Astrocyte (in vitro differentiated cells and primary cell): Measurements from ENCODE around the gene TMEM87A.
"Not testable (repeated sequence)": the region's sequence is repeated elsewhere in the genome, so short reads cannot be mapped to it uniquely, and the experiment has no call there.

Experiments
- EZH2 ChIP-seq: IDR thresholded peaks from 2 replicates; pipeline ENCODE4 v1.6.1; 2012; ENCODE audit warnings: mild to moderate bottlenecking, low read length, inconsistent platforms; ENCODE audit not compliant: insufficient read depth
- TF ChIP-seq, protein P1 (sequence below): IDR thresholded peaks from 2 replicates; pipeline ENCODE4 v1.5.1; 2011; ENCODE audit warnings: low read depth, mild to moderate bottlenecking, inconsistent platforms, low read length, moderate library complexity; ENCODE audit not compliant: insufficient read depth

DNA sequence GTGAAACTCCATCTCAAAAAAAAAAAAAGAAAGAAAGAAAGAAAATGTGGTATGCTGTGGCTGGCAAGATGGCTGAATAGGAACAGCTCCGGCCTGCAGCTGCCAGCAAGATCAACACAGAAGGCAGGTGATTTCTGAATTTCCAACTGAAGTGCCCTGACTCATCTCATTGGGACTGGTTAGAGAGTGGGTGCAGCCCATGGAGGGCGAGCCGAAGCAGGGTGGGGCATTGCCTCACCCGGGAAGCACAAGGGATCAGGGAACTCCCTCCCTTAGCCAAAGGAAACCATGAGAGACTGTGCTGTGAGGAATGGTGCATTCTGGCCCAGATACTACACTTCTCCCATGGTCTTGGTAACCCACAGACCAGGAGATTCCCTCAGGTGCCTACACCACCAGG is 27.8 kb upstream of the TMEM87A start:
- TF ChIP-seq, protein P1, sequence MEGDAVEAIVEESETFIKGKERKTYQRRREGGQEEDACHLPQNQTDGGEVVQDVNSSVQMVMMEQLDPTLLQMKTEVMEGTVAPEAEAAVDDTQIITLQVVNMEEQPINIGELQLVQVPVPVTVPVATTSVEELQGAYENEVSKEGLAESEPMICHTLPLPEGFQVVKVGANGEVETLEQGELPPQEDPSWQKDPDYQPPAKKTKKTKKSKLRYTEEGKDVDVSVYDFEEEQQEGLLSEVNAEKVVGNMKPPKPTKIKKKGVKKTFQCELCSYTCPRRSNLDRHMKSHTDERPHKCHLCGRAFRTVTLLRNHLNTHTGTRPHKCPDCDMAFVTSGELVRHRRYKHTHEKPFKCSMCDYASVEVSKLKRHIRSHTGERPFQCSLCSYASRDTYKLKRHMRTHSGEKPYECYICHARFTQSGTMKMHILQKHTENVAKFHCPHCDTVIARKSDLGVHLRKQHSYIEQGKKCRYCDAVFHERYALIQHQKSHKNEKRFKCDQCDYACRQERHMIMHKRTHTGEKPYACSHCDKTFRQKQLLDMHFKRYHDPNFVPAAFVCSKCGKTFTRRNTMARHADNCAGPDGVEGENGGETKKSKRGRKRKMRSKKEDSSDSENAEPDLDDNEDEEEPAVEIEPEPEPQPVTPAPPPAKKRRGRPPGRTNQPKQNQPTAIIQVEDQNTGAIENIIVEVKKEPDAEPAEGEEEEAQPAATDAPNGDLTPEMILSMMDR = not testable (repeated sequence)
- not testable (repeated sequence) for TF ChIP-seq EZH2
